ENCODE measurements around the gene RGS14. TPM values are rescaled to one million over a fixed set of nuclear protein-coding genes. Genes with fewer than 3 reads are reported as not detected.

Gene RGS14
- total RNA-seq, 2 experiments from 2014 or later = 34.6 to 39.2 TPM

- CTCF ChIA-PET = interaction anchor here (1.1 to 1.5 kb wide), 3 partner anchors 101 to 186 kb away, joined by 3 read pairs; no protein-coding TSS in a partner anchor
- Mint-ChIP-seq H3K36me3 (ENCODE audit: low read depth) (peaks cover 9% of the 10 kb centered on the region), H3K27me3 (ENCODE audit: low read depth) (peaks cover 3% of the 10 kb centered on the region), H3K27ac (no peak overlapping the region), H3K9me3 (peaks cover 2% of the 10 kb centered on the region), H3K4me3 (no peak overlapping the region), H3K4me1 (ENCODE audit: low read depth) (peaks cover 24% of the 10 kb centered on the region)
- intact Hi-C loops (cut with micrococcal nuclease) = loop anchor here (5.0 to 10.0 kb wide), 2 partner anchors 670 to 777 kb away; partner anchors contain the start of genes RNF44 and TSPAN17
- no peak for DNase-seq
Observed at GRCh38 chr5:177314376-177315342, 43.1 kb upstream of the RGS14 start.

DNA sequence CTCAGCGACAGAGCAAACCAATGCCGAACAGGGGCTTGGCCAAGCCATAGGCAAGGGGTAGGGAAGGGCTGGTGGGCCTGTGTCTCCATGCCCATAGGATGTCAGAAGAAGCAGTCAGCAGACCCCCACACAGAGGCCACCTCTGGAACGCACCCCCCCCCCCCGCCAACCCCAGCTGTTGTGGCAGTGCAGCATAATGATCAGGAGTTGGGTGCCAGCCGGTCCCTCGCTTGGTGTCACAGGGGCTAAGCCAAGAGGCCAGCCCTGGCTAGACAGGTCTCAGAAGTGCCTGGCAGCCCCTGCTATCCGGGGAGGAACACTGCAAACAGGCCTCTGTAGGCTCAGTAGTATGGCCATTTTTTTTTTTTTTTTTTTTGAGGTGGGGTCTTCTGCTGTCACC, 42.3 kb upstream of the RGS14 start:
- intact Hi-C loops (cut with micrococcal nuclease) = loop anchor here (10.0 kb wide), 1 partner anchor 671 kb away; the partner anchor contains the start of gene TSPAN17
- H3K9me3 Mint-ChIP-seq = peaks cover 2% of the 10 kb centered on the region
- H3K4me1 Mint-ChIP-seq (ENCODE audit: low read depth) = peaks cover 28% of the 10 kb centered on the region
- no peak overlapping the region for H3K4me3 Mint-ChIP-seq
- CTCF ChIA-PET = interaction anchor here (0.9 to 5.3 kb wide), 8 partner anchors 20 to 186 kb away, joined by 3 to 42 read pairs (median 4); partner anchors contain the start of gene RGS14
- no peak overlapping the region for H3K27ac Mint-ChIP-seq
- peaks cover 6% of the 10 kb centered on the region for H3K36me3 Mint-ChIP-seq (ENCODE audit: low read depth)
- peaks cover 3% of the 10 kb centered on the region for H3K27me3 Mint-ChIP-seq (ENCODE audit: low read depth)
- no peak for DNase-seq

- H3K27ac Mint-ChIP-seq = no peak overlapping the region
- CTCF ChIA-PET = interaction anchor here (0.9 to 5.3 kb wide), 8 partner anchors 20 to 185 kb away, joined by 3 to 42 read pairs (median 4); partner anchors contain the start of gene RGS14
- intact Hi-C loops (cut with micrococcal nuclease) = loop anchor here (10.0 kb wide), 1 partner anchor 671 kb away; the partner anchor contains the start of gene TSPAN17
- no peak for DNase-seq
- peaks cover 4% of the 10 kb centered on the region for H3K36me3 Mint-ChIP-seq (ENCODE audit: low read depth)
- H3K4me3 Mint-ChIP-seq = no peak overlapping the region
- H3K9me3 Mint-ChIP-seq = peaks cover 2% of the 10 kb centered on the region
- H3K27me3 Mint-ChIP-seq (ENCODE audit: low read depth) = peaks cover under 1% of the 10 kb centered on the region
- peaks cover 23% of the 10 kb centered on the region for H3K4me1 Mint-ChIP-seq (ENCODE audit: low read depth)
Observed at GRCh38 chr5:177316005-177316404, 41.7 kb upstream of the RGS14 start.

DNA sequence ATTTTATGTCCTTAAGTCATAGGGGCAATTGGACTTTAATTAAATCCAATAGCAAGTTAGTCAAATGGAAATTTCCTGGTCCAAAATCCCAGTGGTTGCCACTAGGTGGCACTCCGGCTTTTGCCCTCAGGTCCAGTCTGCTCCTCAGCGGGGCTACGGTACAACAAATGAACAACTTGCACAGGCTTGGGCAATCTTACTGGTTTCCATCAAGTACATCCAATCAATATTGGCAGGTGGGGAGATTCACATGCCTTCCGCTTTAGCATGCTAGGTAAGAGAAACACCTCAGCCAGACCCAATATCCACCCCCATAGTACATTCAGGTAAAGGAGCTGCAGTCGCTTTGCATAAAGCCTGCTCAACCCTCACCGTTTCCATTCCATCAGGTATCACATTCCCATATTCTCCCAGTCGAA, 39.8 kb upstream of the RGS14 start:
- CTCF ChIA-PET = interaction anchor here (0.6 to 5.3 kb wide), 25 partner anchors 8 to 208 kb away, joined by 3 to 42 read pairs (median 5); partner anchors contain the start of gene PDLIM7
- H3K27me3 Mint-ChIP-seq (ENCODE audit: low read depth) = no peaks in the 10 kb centered on the region
- no peak overlapping the region for H3K27ac Mint-ChIP-seq
- H3K36me3 Mint-ChIP-seq (ENCODE audit: low read depth) = peaks cover 3% of the 10 kb centered on the region
- no peak overlapping the region for H3K4me3 Mint-ChIP-seq
- peaks cover 19% of the 10 kb centered on the region for H3K4me1 Mint-ChIP-seq (ENCODE audit: low read depth)
- intact Hi-C loops (cut with micrococcal nuclease) = loop anchor here (1.0 to 10.0 kb wide), 5 partner anchors 64 to 673 kb away; partner anchors contain the start of gene TSPAN17
- peaks cover 2% of the 10 kb centered on the region for H3K9me3 Mint-ChIP-seq
- peak; percentile 90 for DNase-seq

DNA sequence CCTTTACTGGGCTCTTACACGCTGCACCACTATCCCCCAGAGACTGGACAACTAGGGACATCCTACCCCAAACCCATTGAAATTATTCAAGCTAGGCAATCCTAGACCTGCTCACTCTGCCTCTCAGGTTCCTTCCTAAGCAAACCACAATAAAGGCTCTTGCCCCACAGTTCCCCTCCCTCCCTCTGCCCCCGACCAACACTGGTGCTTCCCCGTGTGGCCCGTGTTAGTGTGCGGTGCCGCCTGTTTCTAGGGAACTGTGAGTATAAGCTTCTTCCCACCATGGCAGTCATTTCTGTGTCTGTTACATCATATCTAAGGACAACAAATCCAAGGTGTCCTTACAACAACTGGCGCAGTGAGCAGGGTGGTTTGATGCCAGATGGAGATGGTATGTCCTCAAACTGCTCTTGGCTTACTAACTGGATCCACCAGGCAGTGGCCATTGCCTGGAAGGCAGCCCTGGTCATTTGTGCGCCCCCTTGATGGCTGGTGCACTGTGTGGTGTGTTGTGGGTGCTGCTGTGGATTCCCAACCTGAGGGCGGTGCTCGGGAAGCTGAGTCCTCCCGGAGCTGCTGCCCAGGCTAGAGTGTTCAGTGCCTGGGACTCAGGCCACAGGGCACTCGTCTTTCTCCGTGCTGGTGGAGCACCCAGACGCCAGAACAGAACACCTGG, 37.7 kb upstream of the RGS14 start:
- H3K4me3 Mint-ChIP-seq = no peak overlapping the region
- no peaks in the 10 kb centered on the region for H3K27me3 Mint-ChIP-seq (ENCODE audit: low read depth)
- intact Hi-C loops (cut with micrococcal nuclease) = loop anchor here (2.0 to 10.0 kb wide), 2 partner anchors 181 to 675 kb away; partner anchors contain the start of gene TSPAN17
- peaks cover 2% of the 10 kb centered on the region for H3K9me3 Mint-ChIP-seq
- H3K36me3 Mint-ChIP-seq (ENCODE audit: low read depth) = peaks cover 3% of the 10 kb centered on the region
- no peak overlapping the region for H3K27ac Mint-ChIP-seq
- DNase-seq = peak; percentile 55
- H3K4me1 Mint-ChIP-seq (ENCODE audit: low read depth) = peaks cover 16% of the 10 kb centered on the region
- CTCF ChIA-PET = interaction anchor here (0.8 to 5.3 kb wide), 7 partner anchors 11 to 181 kb away, joined by 3 to 42 read pairs (median 4); no protein-coding TSS in a partner anchor

GRCh38 chr5:177320879-177321278, 36.8 kb upstream of the RGS14 start:
- peaks cover 3% of the 10 kb centered on the region for H3K36me3 Mint-ChIP-seq (ENCODE audit: low read depth)
- H3K4me1 Mint-ChIP-seq (ENCODE audit: low read depth) = peaks cover 16% of the 10 kb centered on the region
- intact Hi-C loops (cut with micrococcal nuclease) = no loop called here
- peaks cover 2% of the 10 kb centered on the region for H3K9me3 Mint-ChIP-seq
- CTCF ChIA-PET = interaction anchor here (0.6 to 1.3 kb wide), 2 partner anchors 48 to 62 kb away, joined by 3 to 4 read pairs; no protein-coding TSS in a partner anchor
- no peak for DNase-seq
- no peak overlapping the region for H3K27ac Mint-ChIP-seq
- H3K27me3 Mint-ChIP-seq (ENCODE audit: low read depth) = no peaks in the 10 kb centered on the region
- H3K4me3 Mint-ChIP-seq = no peak overlapping the region

- H3K36me3 Mint-ChIP-seq (ENCODE audit: low read depth) = peaks cover 8% of the 10 kb centered on the region
- no peaks in the 10 kb centered on the region for H3K9me3 Mint-ChIP-seq
- H3K27ac Mint-ChIP-seq = no peak overlapping the region
- H3K27me3 Mint-ChIP-seq (ENCODE audit: low read depth) = no peaks in the 10 kb centered on the region
- CTCF ChIA-PET = interaction anchor here (0.6 kb wide), 1 partner anchor 47 kb away, joined by 3 read pairs; no protein-coding TSS in a partner anchor
- peaks cover 2% of the 10 kb centered on the region for H3K4me1 Mint-ChIP-seq (ENCODE audit: low read depth)
- no peak overlapping the region for H3K4me3 Mint-ChIP-seq
- intact Hi-C loops (cut with micrococcal nuclease) = no loop called here
- DNase-seq = no peak
Observed at GRCh38 chr5:177325868-177326381, 31.8 kb upstream of the RGS14 start.

- H3K4me1 Mint-ChIP-seq (ENCODE audit: low read depth) = peaks cover 2% of the 10 kb centered on the region
- peaks cover 9% of the 10 kb centered on the region for H3K36me3 Mint-ChIP-seq (ENCODE audit: low read depth)
- DNase-seq = peak; percentile 26
- no peaks in the 10 kb centered on the region for H3K9me3 Mint-ChIP-seq
- H3K27ac Mint-ChIP-seq = peak overlapping the region; percentile 5
- intact Hi-C loops (cut with micrococcal nuclease) = no loop called here
- no peaks in the 10 kb centered on the region for H3K27me3 Mint-ChIP-seq (ENCODE audit: low read depth)
- CTCF ChIA-PET = interaction anchor here (0.7 to 2.2 kb wide), 6 partner anchors 10 to 75 kb away, joined by 4 to 12 read pairs (median 5); no protein-coding TSS in a partner anchor
- H3K4me3 Mint-ChIP-seq = no peak overlapping the region
Observed at GRCh38 chr5:177327539-177328522, 29.9 kb upstream of the RGS14 start.

- Mint-ChIP-seq H3K4me3 (no peak overlapping the region), H3K27ac (no peak overlapping the region), H3K4me1 (ENCODE audit: low read depth) (peaks cover 2% of the 10 kb centered on the region), H3K9me3 (no peaks in the 10 kb centered on the region), H3K27me3 (ENCODE audit: low read depth) (no peaks in the 10 kb centered on the region), H3K36me3 (ENCODE audit: low read depth) (peaks cover 13% of the 10 kb centered on the region)
- intact Hi-C loops (cut with micrococcal nuclease) = no loop called here
- CTCF ChIA-PET = interaction anchor here (1.5 to 2.2 kb wide), 4 partner anchors 11 to 74 kb away, joined by 4 to 12 read pairs (median 8); no protein-coding TSS in a partner anchor
- DNase-seq = no peak
Observed at GRCh38 chr5:177328545-177329231, 29.0 kb upstream of the RGS14 start.

GRCh38 chr5:177329883-177330282, 27.8 kb upstream of the RGS14 start:
- H3K9me3 Mint-ChIP-seq = no peaks in the 10 kb centered on the region
- no peak overlapping the region for H3K27ac Mint-ChIP-seq
- DNase-seq = no peak
- intact Hi-C loops (cut with micrococcal nuclease) = no loop called here
- peaks cover 2% of the 10 kb centered on the region for H3K4me1 Mint-ChIP-seq (ENCODE audit: low read depth)
- CTCF ChIA-PET = interaction anchor here (1.0 kb wide), 1 partner anchor 11 kb away, joined by 3 read pairs; no protein-coding TSS in a partner anchor
- H3K36me3 Mint-ChIP-seq (ENCODE audit: low read depth) = peaks cover 15% of the 10 kb centered on the region
- H3K4me3 Mint-ChIP-seq = no peak overlapping the region
- no peaks in the 10 kb centered on the region for H3K27me3 Mint-ChIP-seq (ENCODE audit: low read depth)

Measured in activated naive CD4-positive, alpha-beta T cell treated with anti-CD3 and anti-CD28 coated beads for 36 hours (primary cell).